Muscle layer of duodenum (tissue), 2 donors: ENCODE measurements around the gene AKR1C8.
"Not testable (repeated sequence)": the region's sequence is repeated elsewhere in the genome, so short reads cannot be mapped to it uniquely, and the experiment has no call there.

Source experiments
- H3K27ac ChIP-seq: one replicate; pipeline ENCODE4 v1.7.0; 2013; ENCODE audit warnings: mild to moderate bottlenecking, low read length
- H3K27me3 ChIP-seq: one replicate; pipeline ENCODE4 v1.7.0; 2013; ENCODE audit warnings: low read depth, mild to moderate bottlenecking, control low read depth, low read length
- H3K36me3 ChIP-seq, 2 donors: one replicate each; pipeline ENCODE4 v1.7.0; 2013; ENCODE audit warnings: low read length in 2 of 2, control low read depth in 1 of 2, mild to moderate bottlenecking in 1 of 2; ENCODE audit not compliant: insufficient read depth in 2 of 2, control insufficient read depth in 1 of 2
- H3K4me1 ChIP-seq, 2 donors: one replicate each; pipeline ENCODE4 v1.7.0; 2013; ENCODE audit warnings: low read length in 2 of 2, mild to moderate bottlenecking in 2 of 2, control low read depth in 1 of 2, moderate library complexity in 1 of 2; ENCODE audit not compliant: insufficient read depth in 2 of 2, control insufficient read depth in 1 of 2
- H3K4me3 ChIP-seq, 2 donors: one replicate each; pipeline ENCODE4 v1.7.0; 2013; ENCODE audit warnings: low read length in 2 of 2, low read depth in 1 of 2, mild to moderate bottlenecking in 1 of 2
- H3K9me3 ChIP-seq, 2 donors: one replicate each; pipeline ENCODE4 v1.7.0; 2013; ENCODE audit warnings: low read length in 2 of 2, control low read depth in 1 of 2, mild to moderate bottlenecking in 1 of 2; ENCODE audit not compliant: control insufficient read depth in 1 of 2
- donor health status: healthy.

Gene AKR1C8

GRCh38 chr10:5184987-5185775, at the start of gene AKR1C8:
Gene AKR1C8 (minus strand): TSS chr10:5185150. CDS start chr10:5185104, 46 bp downstream.
- no peaks in the 10 kb centered on the region for H3K36me3 ChIP-seq
- H3K27me3 ChIP-seq = no peaks in the 10 kb centered on the region
- no peak within 1 kb of the TSS for H3K27ac ChIP-seq
- H3K4me3 ChIP-seq = no peak within 1 kb of the TSS
- no peaks in the 10 kb centered on the region for H3K9me3 ChIP-seq
- H3K4me1 ChIP-seq = no peaks in the 10 kb centered on the region

- no peak overlapping the region for H3K4me3 ChIP-seq
- H3K27me3 ChIP-seq = no peaks in the 10 kb centered on the region
- no peaks in the 10 kb centered on the region for H3K9me3 ChIP-seq
- no peaks in the 10 kb centered on the region for H3K36me3 ChIP-seq
- no peaks in the 10 kb centered on the region for H3K4me1 ChIP-seq
- no peak overlapping the region for H3K27ac ChIP-seq
Measured at GRCh38 chr10:5234106-5234860, 49.3 kb upstream of the AKR1C8 start.

GRCh38 chr10:5233324-5233723, 48.4 kb upstream of the AKR1C8 start:
- H3K27me3 ChIP-seq = no peaks in the 10 kb centered on the region
- no peak overlapping the region for H3K27ac ChIP-seq
- no peaks in the 10 kb centered on the region for H3K9me3 ChIP-seq
- no peaks in the 10 kb centered on the region for H3K4me1 ChIP-seq
- no peak overlapping the region for H3K4me3 ChIP-seq
- no peaks in the 10 kb centered on the region for H3K36me3 ChIP-seq

- H3K4me3 ChIP-seq = no peak overlapping the region
- H3K4me1 ChIP-seq = no peaks in the 10 kb centered on the region
- H3K27me3 ChIP-seq = no peaks in the 10 kb centered on the region
- H3K27ac ChIP-seq = no peak overlapping the region
- peaks cover 0 to 2% of the 10 kb centered on the region in 2 donors for H3K9me3 ChIP-seq
- no peaks in the 10 kb centered on the region for H3K36me3 ChIP-seq
Measured at GRCh38 chr10:5229019-5229418, 44.1 kb upstream of the AKR1C8 start.

- H3K27ac ChIP-seq, H3K4me3 ChIP-seq, H3K9me3 ChIP-seq, H3K27me3 ChIP-seq, H3K36me3 ChIP-seq, H3K4me1 ChIP-seq: not testable (repeated sequence)
Measured at GRCh38 chr10:5222942-5223341, 38.0 kb upstream of the AKR1C8 start.

GRCh38 chr10:5219262-5219661, 34.3 kb upstream of the AKR1C8 start:
- Histone ChIP-seq H3K4me3 (no peak overlapping the region), H3K4me1 (no peaks in the 10 kb centered on the region), H3K27me3 (no peaks in the 10 kb centered on the region), H3K36me3 (no peaks in the 10 kb centered on the region), H3K27ac (no peak overlapping the region), H3K9me3 (peaks cover 0 to 3% of the 10 kb centered on the region in 2 donors)

- H3K27ac ChIP-seq = no peak overlapping the region
- no peak overlapping the region for H3K4me3 ChIP-seq
- no peaks in the 10 kb centered on the region for H3K4me1 ChIP-seq
- H3K9me3 ChIP-seq = no peaks in the 10 kb centered on the region
- no peaks in the 10 kb centered on the region for H3K27me3 ChIP-seq
- H3K36me3 ChIP-seq = no peaks in the 10 kb centered on the region
Measured at GRCh38 chr10:5216801-5217200, 31.9 kb upstream of the AKR1C8 start.

- peaks cover 0 to 6% of the 10 kb centered on the region in 2 donors for H3K9me3 ChIP-seq
- no peaks in the 10 kb centered on the region for H3K4me1 ChIP-seq
- no peaks in the 10 kb centered on the region for H3K36me3 ChIP-seq
- no peak overlapping the region for H3K27ac ChIP-seq
- no peak overlapping the region for H3K4me3 ChIP-seq
- no peaks in the 10 kb centered on the region for H3K27me3 ChIP-seq
Measured at GRCh38 chr10:5211696-5212536, 27.0 kb upstream of the AKR1C8 start.

GRCh38 chr10:5210261-5210660, 25.3 kb upstream of the AKR1C8 start:
- not testable (repeated sequence) for H3K9me3 ChIP-seq, H3K4me1 ChIP-seq, H3K27ac ChIP-seq, H3K4me3 ChIP-seq, H3K27me3 ChIP-seq, H3K36me3 ChIP-seq

GRCh38 chr10:5209776-5210175, 24.8 kb upstream of the AKR1C8 start:
- H3K9me3 ChIP-seq, H3K4me1 ChIP-seq, H3K4me3 ChIP-seq, H3K27me3 ChIP-seq, H3K36me3 ChIP-seq, H3K27ac ChIP-seq: not testable (repeated sequence)

GRCh38 chr10:5206799-5207198, 21.8 kb upstream of the AKR1C8 start:
- Histone ChIP-seq H3K36me3 (no peaks in the 10 kb centered on the region), H3K27ac (no peak overlapping the region), H3K27me3 (no peaks in the 10 kb centered on the region), H3K9me3 (peaks cover 5 to 17% of the 10 kb centered on the region in 2 donors), H3K4me1 (no peaks in the 10 kb centered on the region), H3K4me3 (no peak overlapping the region)
